Stimulated activated memory B cell treated with anti-CD40 and anti-IgM and Interleukin-4, amounts not matched to agents 10 μg/mL and 1 μg/mL and 100 μg/mL, for 72 hours (primary cell): Measurements from ENCODE around the gene ST14.

ENCODE experiments used
- ATAC-seq: fragments of 150-1000 bp; cut with Tn5 transposase; 2 replicates; pipeline ENCODE4 v1.10.0; 2021
- H3K27ac Mint-ChIP-seq: one replicate; pipeline ENCODE4 v1.8.0; 2022; ENCODE audit warnings: mild to moderate bottlenecking, mixed read lengths
- H3K27me3 Mint-ChIP-seq: one replicate; pipeline ENCODE4 v1.8.0; 2022; ENCODE audit warnings: mixed read lengths
- H3K36me3 Mint-ChIP-seq: one replicate; pipeline ENCODE4 v1.8.0; 2022; ENCODE audit warnings: mixed read lengths
- H3K4me1 Mint-ChIP-seq: one replicate; pipeline ENCODE4 v1.8.0; 2022; ENCODE audit warnings: mixed read lengths
- H3K4me3 Mint-ChIP-seq: one replicate; pipeline ENCODE4 v1.8.0; 2022; ENCODE audit warnings: mild to moderate bottlenecking, moderate library complexity, mixed read lengths
- H3K9me3 Mint-ChIP-seq: one replicate; pipeline ENCODE4 v1.8.0; 2022; ENCODE audit warnings: mixed read lengths

ST14 gene

DNA sequence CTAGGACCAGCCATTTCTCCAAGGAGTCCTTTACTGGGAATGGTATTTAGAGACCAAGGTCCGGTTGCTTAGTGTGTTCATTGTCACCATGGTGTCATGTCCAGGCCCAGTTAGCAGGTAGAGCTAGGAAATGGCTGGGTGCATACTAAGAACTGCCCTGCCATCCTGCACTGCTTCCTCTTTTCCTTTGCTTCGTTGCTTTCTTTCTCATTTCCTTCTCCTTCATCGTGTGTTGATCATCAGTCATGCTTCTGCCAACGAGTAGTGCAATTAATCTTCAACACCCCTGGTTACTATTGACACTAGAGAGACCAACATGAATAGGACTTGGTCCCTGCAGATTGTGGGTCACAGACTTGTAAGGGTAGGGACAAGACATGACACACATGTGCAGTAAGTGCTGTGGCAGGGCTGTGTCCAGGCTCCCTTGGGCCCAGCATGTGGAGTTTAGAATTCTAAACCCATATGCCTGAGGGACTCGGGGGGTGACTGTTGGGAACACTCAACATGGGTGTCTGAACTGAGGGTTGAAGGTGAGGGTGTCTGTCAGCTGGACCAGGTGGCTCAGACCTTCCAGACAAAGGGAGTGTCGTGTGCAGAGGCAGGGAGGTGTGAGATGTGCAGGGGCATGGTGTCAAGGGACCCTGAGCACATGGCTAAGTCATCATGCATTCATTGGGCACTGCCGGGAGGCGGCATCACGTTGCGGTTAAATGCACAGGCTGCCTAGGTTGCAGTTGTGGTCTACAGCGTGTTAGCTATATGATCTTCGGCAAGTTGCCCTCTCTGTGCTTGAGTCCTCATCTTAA lies 42.6 kb downstream of the ST14 start:
- peaks cover 53% of the 10 kb centered on the region for H3K36me3 Mint-ChIP-seq
- H3K9me3 Mint-ChIP-seq, result no peaks in the 10 kb centered on the region
- H3K27me3 Mint-ChIP-seq, result no peaks in the 10 kb centered on the region
- peak overlapping the region; percentile 38 for H3K27ac Mint-ChIP-seq
- H3K4me3 Mint-ChIP-seq, result no peak overlapping the region
- H3K4me1 Mint-ChIP-seq, result peaks cover 32% of the 10 kb centered on the region
- peak; percentile 82 for ATAC-seq

DNA sequence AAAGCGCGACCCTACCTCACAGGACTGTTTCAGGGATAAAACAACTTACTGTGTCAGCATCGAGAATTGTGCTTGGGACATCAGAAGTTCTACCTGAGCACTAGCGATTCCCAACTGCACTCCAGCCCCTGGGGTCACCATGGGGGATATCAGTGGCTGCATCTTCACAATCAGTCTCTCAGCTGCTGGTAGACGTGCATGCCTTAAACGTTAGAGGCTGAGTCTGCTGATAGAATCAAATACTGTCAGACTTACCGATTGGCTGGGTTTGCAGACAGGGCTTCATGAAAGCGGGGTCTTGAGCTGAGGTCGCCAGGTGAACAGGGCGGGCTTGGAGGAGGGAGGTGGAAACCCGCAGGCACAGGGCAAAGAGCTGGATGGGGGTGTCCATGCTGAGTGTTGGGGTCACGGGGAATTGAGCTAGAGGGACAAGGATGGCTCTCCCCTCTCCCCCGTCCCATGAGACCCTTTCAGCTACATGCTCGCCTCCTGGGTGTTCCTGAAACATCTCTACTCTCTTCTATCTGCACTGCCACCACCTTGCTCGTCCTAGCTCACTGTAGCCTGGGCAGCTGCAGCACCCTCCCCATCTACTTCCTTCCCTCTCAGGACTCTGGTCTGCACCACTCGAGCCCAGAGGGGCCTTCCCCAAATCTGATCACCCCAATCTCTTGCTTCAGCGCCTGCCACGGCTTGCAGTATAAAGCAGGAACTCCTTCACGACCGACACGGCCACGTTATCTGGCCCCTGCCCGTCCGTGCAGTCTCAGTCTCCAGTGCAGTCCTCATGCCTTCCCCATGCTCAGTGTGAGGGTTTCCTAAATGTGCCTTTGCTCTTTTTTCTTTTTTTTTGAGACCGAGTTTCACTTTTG lies 43.5 kb downstream of the ST14 start:
- Mint-ChIP-seq H3K27ac (peak overlapping the region; percentile 38), H3K4me3 (no peak overlapping the region), H3K27me3 (no peaks in the 10 kb centered on the region), H3K36me3 (peaks cover 53% of the 10 kb centered on the region), H3K9me3 (no peaks in the 10 kb centered on the region), H3K4me1 (peaks cover 32% of the 10 kb centered on the region)
- ATAC-seq, result peak; percentile 65

DNA sequence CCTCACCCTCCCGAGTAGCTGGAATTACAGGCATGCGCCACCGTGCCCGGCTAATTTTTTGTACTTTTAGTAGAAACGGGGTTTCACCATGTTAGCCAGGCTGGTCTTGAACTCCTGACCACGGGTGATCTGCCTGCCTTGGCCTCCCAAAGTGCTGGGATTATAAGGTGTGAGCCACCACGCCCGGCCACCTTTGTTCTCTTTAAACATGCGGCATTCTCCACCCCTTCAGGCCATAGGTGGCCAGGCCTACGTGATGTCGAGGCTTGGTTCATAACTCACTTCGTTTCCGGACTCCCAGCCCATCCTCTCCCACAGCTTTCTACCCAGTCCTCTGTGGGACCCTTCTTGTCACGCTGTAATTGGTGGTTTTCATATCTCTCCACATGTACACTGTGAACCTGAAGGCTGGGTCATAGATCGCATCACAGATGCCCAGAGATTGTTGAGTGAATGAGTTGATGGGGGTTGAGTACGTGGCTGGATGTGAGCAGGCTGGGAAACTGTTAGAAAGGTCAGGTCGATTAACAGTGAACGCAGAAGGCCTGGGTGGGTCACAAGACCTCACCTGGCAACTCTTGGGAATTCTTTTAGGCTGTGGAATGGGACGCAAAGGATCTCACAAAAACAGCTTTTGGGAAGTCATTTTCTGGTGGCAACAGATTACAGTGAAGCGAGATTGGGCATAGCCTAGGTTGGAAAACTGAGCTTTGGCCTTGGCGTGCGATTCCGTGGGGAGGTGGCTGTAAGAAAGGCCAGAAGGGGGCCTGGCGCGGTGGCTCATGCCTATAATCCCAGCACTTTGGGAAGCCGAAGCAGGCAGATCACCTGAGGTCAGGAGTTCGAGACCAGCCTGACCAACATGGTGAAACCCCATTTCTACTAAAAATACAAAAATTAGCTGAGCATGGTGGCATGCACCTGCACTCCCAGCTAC lies 44.5 kb downstream of the ST14 start:
- no peaks in the 10 kb centered on the region for H3K9me3 Mint-ChIP-seq
- peaks cover 55% of the 10 kb centered on the region for H3K36me3 Mint-ChIP-seq
- peaks cover 32% of the 10 kb centered on the region for H3K4me1 Mint-ChIP-seq
- no peak overlapping the region for H3K4me3 Mint-ChIP-seq
- no peak for ATAC-seq
- no peaks in the 10 kb centered on the region for H3K27me3 Mint-ChIP-seq
- peak overlapping the region; percentile 38 for H3K27ac Mint-ChIP-seq

DNA sequence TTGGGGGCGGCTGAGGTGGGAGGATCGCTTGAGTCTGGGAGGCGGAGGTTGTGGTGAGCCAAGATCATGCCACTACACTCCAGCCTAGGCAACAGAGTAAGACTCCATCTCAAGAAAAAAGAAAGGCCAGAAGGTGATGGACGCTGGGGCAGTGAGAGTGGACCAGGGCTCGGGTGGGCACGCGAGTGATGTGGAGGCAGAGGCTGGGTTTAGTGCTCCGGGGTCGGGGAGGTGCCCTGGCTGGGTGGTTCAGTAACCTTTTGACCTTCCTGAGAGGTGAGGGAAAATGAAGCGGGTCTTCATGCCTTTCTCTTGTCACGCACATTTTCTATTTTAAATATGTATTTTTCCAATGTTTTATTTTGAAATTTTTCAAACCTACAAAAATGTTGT lies 45.1 kb downstream of the ST14 start:
- no peak for ATAC-seq
- Mint-ChIP-seq H3K4me1 (peaks cover 32% of the 10 kb centered on the region), H3K9me3 (no peaks in the 10 kb centered on the region), H3K4me3 (no peak overlapping the region), H3K27ac (no peak overlapping the region), H3K27me3 (no peaks in the 10 kb centered on the region), H3K36me3 (peaks cover 58% of the 10 kb centered on the region)

DNA sequence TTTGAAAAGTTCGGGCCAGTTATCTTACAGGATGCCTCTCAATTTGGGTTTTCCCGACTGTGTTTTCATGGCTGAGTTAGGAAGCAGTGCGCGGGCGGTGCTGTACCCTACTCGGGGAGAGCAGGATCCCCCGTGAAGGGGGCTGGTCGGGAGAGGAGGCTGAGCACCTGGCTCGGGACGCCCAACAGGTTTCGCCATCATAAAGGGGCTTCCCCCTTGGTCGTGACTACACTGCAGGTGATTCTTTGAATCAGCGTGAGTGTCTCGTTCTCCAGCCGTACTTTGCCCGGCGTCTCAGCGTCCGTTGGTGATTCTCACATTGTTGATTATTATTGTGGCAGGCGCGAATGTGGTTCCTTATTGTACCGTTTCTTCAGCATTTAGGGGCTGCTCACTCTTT lies 46.6 kb downstream of the ST14 start:
- Mint-ChIP-seq H3K4me3 (no peak overlapping the region), H3K9me3 (no peaks in the 10 kb centered on the region), H3K4me1 (peaks cover 27% of the 10 kb centered on the region), H3K27ac (peak overlapping the region; percentile 26), H3K36me3 (peaks cover 45% of the 10 kb centered on the region), H3K27me3 (no peaks in the 10 kb centered on the region)
- ATAC-seq, result no peak

DNA sequence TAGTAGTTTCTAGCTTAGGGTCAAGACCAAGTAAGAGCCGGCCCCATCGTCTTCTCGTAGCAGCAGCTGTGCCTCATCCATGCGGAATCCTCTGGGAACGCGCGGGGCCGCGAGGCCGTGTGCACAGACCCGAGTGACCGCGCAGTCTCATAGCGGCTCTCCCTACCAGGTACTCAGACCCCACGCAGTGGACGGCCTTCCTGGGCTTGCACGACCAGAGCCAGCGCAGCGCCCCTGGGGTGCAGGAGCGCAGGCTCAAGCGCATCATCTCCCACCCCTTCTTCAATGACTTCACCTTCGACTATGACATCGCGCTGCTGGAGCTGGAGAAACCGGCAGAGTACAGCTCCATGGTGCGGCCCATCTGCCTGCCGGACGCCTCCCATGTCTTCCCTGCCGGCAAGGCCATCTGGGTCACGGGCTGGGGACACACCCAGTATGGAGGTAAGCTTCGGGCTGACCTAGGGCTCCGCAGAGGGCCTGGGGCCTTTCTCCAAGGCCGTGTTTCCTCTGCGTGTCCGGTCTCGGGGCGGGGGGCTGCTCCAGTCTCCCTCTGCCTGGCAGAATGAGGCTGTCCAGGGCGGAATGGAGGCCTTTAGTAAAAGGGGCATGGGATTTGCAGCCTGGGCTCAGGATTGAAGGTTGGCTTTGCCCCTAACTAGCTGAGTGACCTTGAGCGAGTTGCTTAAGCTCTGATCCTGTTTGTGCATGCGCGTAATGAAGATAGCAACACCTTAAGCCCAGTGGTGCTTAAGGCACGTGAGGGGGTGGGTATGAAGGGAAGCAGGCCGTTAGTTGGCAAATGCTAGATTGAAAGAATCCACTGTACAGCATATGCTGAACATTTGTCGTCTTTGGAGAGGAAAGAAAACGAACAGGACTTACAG lies 48.9 kb downstream of the ST14 start:
- no peak overlapping the region for H3K27ac Mint-ChIP-seq
- no peak overlapping the region for H3K4me3 Mint-ChIP-seq
- peaks cover 31% of the 10 kb centered on the region for H3K36me3 Mint-ChIP-seq
- peaks cover 9% of the 10 kb centered on the region for H3K4me1 Mint-ChIP-seq
- H3K9me3 Mint-ChIP-seq, result no peaks in the 10 kb centered on the region
- no peaks in the 10 kb centered on the region for H3K27me3 Mint-ChIP-seq
- no peak for ATAC-seq

DNA sequence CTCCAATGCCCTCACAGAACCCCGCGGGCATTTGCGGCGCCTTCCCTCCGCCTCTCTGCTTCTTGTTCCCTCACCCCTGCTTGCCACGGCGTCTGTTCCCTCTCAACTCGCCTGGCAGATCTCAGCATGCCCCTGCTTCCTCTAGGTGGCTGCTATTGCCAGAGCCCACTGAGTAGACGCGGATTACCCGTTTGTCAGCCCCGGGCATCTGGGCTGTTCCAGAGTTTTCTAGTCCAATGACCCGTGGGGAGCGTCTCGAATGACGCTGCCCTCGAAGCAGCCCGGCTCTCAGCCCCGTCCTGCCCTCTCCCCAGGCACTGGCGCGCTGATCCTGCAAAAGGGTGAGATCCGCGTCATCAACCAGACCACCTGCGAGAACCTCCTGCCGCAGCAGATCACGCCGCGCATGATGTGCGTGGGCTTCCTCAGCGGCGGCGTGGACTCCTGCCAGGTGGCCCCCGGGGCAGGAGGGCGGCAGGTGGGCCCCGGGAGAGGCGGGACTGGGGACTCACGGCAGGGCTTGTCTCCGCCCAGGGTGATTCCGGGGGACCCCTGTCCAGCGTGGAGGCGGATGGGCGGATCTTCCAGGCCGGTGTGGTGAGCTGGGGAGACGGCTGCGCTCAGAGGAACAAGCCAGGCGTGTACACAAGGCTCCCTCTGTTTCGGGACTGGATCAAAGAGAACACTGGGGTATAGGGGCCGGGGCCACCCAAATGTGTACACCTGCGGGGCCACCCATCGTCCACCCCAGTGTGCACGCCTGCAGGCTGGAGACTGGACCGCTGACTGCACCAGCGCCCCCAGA lies 49.7 kb downstream of the ST14 start:
- no peak overlapping the region for H3K4me3 Mint-ChIP-seq
- peaks cover 24% of the 10 kb centered on the region for H3K36me3 Mint-ChIP-seq
- no peaks in the 10 kb centered on the region for H3K27me3 Mint-ChIP-seq
- no peaks in the 10 kb centered on the region for H3K9me3 Mint-ChIP-seq
- H3K27ac Mint-ChIP-seq, result no peak overlapping the region
- peak; percentile 28 for ATAC-seq
- H3K4me1 Mint-ChIP-seq, result peaks cover 6% of the 10 kb centered on the region

DNA sequence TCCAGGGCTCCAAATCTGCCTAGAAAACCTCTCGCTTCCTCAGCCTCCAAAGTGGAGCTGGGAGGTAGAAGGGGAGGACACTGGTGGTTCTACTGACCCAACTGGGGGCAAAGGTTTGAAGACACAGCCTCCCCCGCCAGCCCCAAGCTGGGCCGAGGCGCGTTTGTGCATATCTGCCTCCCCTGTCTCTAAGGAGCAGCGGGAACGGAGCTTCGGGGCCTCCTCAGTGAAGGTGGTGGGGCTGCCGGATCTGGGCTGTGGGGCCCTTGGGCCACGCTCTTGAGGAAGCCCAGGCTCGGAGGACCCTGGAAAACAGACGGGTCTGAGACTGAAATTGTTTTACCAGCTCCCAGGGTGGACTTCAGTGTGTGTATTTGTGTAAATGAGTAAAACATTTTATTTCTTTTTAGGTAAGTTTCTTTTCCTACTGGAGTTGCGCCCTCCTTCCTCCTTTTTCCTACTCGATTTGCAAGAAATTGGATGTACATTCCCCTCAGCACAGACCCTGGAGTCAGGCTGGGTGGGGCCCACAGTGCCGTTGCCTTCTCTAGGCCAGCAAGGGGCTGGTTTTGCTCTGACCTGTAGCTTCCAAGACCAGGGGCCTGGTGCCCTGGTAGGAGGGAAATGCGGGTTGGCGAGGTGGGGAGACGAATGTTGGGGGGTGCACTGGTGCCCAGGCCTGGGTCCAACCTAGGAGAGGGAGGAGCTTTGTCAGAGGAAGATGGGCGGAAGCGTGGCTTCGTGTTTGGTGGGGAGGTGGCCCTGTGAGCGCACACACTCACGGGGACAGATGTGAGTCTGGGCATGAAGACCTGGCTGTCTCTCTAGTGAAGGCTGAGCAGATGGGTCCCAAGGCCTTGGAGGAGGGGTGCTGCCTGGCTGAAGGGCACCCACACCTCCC lies 50.6 kb downstream of the ST14 start:
- no peak overlapping the region for H3K27ac Mint-ChIP-seq
- H3K27me3 Mint-ChIP-seq, result no peaks in the 10 kb centered on the region
- H3K4me3 Mint-ChIP-seq, result no peak overlapping the region
- ATAC-seq, result no peak
- H3K36me3 Mint-ChIP-seq, result peaks cover 24% of the 10 kb centered on the region
- H3K9me3 Mint-ChIP-seq, result no peaks in the 10 kb centered on the region
- H3K4me1 Mint-ChIP-seq, result peaks cover 6% of the 10 kb centered on the region

DNA sequence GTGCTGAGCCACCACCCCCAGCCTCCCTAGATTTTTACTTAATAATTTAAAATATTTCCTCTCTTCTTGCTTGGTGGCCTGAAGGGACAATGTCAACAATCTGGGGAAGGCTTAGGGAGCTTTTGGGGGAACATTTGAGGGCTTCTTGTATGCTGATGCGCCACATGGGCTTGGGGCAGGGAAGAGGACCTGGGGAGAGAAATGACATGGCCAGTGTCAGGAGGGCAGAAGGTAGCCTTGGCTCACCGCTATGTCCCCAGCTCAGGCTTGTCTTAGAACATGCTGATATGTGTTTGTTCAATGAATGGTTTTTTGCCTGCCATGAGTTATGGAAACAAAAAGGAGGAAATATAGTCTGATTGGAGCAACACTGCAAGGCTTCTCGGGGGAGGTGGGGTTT lies 51.6 kb downstream of the ST14 start:
- no peak for ATAC-seq
- Mint-ChIP-seq H3K4me1 (peaks cover 6% of the 10 kb centered on the region), H3K27ac (no peak overlapping the region), H3K4me3 (no peak overlapping the region), H3K27me3 (no peaks in the 10 kb centered on the region), H3K36me3 (peaks cover 19% of the 10 kb centered on the region), H3K9me3 (no peaks in the 10 kb centered on the region)

DNA sequence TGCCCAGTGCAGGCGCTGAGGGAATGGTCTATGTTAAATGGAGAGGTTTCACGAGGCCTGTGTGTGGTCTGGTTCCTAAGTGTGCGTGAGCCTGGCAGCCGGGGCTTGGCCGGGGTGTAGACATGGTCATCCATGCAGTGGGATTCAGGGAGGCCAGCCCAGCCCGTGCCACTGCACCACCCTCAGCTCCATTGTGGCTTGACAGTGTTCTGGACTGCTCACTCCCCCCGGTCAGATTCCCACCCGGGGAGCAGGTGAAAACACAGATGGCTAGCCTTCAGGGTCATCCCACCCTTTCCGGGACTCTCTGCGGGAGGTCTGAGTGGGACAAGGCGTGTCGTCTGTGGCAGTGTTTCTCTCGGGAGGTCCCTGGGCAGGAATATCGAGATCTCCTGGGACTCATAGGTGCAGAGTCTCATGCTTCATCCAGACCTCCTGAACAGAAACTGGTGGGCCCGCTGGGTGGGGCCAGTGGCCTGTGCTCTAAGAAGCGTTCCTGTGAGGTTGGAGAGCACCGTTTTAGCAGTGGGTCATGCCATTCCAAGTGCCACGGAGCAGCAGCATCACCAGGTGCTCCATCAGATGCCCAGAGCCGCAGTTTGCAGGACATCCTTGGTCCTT lies 52.3 kb downstream of the ST14 start:
- peaks cover 6% of the 10 kb centered on the region for H3K4me1 Mint-ChIP-seq
- no peak for ATAC-seq
- no peak overlapping the region for H3K27ac Mint-ChIP-seq
- no peaks in the 10 kb centered on the region for H3K9me3 Mint-ChIP-seq
- no peak overlapping the region for H3K4me3 Mint-ChIP-seq
- H3K27me3 Mint-ChIP-seq, result no peaks in the 10 kb centered on the region
- peaks cover 19% of the 10 kb centered on the region for H3K36me3 Mint-ChIP-seq

DNA sequence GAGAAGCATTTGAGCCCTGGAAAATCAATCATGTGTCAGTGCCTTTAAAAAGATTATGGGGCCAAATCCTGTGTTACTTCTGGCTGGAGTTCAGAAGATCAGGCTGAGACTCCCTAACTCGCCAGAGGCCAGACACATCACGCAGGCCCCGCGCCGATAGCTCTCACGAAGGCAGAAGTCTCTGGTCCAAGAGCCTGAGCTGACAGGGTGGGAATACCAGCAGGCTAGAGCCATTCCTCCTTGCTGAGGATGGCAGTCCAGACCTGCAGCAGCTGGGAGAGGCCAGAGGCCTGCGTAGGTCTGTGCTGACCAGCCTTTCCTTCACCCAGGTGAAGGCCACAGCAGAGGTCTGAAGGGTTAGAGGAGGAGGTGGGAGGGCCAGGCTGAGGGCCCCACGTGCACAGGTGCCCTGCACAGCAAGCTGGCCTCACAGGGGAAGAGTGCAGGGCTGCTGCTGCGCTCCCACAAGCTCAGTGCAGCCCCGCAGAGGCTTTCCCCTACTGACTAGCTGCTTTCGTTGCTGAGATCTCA lies 52.9 kb downstream of the ST14 start:
- H3K36me3 Mint-ChIP-seq, result peaks cover 19% of the 10 kb centered on the region
- H3K27ac Mint-ChIP-seq, result no peak overlapping the region
- peaks cover 6% of the 10 kb centered on the region for H3K4me1 Mint-ChIP-seq
- H3K9me3 Mint-ChIP-seq, result no peaks in the 10 kb centered on the region
- H3K4me3 Mint-ChIP-seq, result no peak overlapping the region
- ATAC-seq, result no peak
- no peaks in the 10 kb centered on the region for H3K27me3 Mint-ChIP-seq

DNA sequence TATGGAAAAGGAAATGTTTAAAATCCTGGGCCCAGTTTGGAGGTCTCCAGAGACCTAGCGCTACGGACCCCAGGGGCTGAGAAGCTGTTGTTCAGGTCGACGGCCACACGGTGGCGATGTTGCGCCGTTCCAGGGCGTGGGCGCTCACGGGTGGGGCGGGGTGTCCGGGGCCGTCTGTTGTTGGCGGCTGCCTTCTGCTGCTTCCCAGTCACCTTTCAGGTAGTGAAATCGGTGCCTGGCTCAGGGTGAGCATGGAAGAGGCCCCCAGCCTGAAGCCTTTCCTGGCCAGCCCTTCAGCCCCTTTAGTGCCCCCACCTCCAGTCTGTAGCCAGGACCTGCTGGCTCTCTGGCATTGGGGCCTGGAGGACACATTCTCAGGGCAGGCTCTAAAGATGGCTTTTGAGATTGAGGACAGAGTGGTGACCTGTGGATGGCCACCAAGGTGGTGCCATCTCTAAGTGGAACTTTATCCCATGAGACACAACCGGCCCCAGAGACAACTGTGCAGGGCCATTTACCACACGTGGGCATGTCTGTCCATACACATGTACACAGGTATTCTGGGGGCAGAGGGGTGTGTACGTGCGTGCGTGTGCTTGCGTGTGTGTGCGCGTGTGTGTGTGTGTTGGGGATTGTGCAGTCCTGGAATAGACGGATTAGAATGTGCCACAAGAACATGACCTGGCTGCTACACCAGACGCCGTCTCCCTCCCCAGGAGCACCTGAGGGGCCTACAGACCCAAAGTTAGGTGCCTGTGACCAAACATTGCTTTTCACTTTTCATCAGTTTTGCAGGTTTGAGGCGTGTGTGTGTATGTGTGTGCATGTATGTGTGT lies 53.8 kb downstream of the ST14 start:
- Mint-ChIP-seq H3K27ac (no peak overlapping the region), H3K4me3 (no peak overlapping the region), H3K27me3 (no peaks in the 10 kb centered on the region), H3K36me3 (peaks cover 16% of the 10 kb centered on the region), H3K9me3 (no peaks in the 10 kb centered on the region), H3K4me1 (peaks cover 6% of the 10 kb centered on the region)
- peak; percentile 77 for ATAC-seq
